ENCODE results near the gene KANSL1.

- TF ChIP-seq, protein P1, sequence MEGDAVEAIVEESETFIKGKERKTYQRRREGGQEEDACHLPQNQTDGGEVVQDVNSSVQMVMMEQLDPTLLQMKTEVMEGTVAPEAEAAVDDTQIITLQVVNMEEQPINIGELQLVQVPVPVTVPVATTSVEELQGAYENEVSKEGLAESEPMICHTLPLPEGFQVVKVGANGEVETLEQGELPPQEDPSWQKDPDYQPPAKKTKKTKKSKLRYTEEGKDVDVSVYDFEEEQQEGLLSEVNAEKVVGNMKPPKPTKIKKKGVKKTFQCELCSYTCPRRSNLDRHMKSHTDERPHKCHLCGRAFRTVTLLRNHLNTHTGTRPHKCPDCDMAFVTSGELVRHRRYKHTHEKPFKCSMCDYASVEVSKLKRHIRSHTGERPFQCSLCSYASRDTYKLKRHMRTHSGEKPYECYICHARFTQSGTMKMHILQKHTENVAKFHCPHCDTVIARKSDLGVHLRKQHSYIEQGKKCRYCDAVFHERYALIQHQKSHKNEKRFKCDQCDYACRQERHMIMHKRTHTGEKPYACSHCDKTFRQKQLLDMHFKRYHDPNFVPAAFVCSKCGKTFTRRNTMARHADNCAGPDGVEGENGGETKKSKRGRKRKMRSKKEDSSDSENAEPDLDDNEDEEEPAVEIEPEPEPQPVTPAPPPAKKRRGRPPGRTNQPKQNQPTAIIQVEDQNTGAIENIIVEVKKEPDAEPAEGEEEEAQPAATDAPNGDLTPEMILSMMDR (IDR thresholded peaks at IDR 0.05; ENCODE audit: low read depth, low read length, poor library complexity, severe bottlenecking), result no peak
- no peak for TF ChIP-seq EZH2phosphoT487 (IDR thresholded peaks at IDR 0.05; ENCODE audit: borderline replicate concordance, low read length)
Observed at GRCh38 chr17:45997624-45998023, 195.6 kb downstream of the KANSL1 start.

All from DOHH2 (cell line).